ENCODE data around the gene SFMBT2. TPM values are rescaled to one million over a fixed set of nuclear protein-coding genes. Genes with fewer than 3 reads are reported as not detected.

Gene SFMBT2
- total and polyA plus RNA-seq, 7 donors = 0.53 to 8.2 (median 3.0) TPM

DNA sequence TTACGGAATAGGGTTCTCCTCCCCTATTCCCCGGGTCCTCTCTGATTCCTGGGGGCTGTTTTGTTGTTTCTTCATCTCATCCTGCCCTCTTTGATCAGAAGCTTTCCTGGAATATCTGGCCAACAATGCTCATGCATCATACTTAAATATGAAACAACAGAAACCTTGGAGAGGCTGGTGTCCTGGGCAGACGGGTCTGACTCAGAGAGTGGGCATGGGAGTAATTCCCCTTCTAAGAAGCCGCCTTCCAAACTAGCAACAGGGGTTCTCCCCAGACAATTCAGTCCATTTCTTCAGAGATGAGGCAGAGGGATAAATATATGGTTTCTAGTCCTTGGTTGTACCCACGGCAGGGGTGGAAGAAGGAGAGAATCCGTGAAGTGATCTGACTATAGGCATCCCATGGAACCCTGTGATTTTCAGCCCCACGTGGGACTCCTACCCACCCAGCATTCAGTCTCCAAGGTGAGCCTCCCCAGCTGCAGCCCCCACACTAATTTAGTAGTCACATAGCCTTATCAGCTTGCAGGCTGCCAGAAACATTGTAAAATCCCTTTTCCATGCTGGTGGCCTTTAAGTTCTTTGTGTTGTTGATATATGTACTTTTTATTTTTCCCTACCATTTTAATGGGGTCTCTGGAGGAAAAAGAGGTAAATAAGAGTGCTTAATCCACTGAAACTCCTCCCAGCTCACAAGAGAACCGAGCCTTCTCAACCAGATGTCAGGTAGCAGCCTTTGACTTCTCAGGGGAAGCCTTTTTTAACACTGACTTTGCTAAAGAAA lies 119.2 kb downstream of the SFMBT2 start:
- Histone ChIP-seq H3K36me3 (ENCODE audit: insufficient read depth in 1 of 2, low read depth in 1 of 2) (no peaks in the 10 kb centered on the region), H3K27ac (no peak overlapping the region), H3K9me3 (no peaks in the 10 kb centered on the region), H3K27me3 (ENCODE audit: insufficient read depth in 3 of 3, low read length in 2 of 3) (no peaks in the 10 kb centered on the region), H3K4me1 (no peaks in the 10 kb centered on the region), H3K4me3 (no peak overlapping the region)
- WGBS, 3 donors = 76 to 80% (median 79%) methylated on average over 8 of the region's 8 CpGs
- TF ChIP-seq, protein P1, sequence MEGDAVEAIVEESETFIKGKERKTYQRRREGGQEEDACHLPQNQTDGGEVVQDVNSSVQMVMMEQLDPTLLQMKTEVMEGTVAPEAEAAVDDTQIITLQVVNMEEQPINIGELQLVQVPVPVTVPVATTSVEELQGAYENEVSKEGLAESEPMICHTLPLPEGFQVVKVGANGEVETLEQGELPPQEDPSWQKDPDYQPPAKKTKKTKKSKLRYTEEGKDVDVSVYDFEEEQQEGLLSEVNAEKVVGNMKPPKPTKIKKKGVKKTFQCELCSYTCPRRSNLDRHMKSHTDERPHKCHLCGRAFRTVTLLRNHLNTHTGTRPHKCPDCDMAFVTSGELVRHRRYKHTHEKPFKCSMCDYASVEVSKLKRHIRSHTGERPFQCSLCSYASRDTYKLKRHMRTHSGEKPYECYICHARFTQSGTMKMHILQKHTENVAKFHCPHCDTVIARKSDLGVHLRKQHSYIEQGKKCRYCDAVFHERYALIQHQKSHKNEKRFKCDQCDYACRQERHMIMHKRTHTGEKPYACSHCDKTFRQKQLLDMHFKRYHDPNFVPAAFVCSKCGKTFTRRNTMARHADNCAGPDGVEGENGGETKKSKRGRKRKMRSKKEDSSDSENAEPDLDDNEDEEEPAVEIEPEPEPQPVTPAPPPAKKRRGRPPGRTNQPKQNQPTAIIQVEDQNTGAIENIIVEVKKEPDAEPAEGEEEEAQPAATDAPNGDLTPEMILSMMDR (IDR thresholded peaks at IDR 0.05) = no peak
- DNase-seq = no peak
- intact Hi-C loops (cut with DNase I) = no loop called here
- ATAC-seq = peak in 1 of 4 donors; percentile 28

DNA sequence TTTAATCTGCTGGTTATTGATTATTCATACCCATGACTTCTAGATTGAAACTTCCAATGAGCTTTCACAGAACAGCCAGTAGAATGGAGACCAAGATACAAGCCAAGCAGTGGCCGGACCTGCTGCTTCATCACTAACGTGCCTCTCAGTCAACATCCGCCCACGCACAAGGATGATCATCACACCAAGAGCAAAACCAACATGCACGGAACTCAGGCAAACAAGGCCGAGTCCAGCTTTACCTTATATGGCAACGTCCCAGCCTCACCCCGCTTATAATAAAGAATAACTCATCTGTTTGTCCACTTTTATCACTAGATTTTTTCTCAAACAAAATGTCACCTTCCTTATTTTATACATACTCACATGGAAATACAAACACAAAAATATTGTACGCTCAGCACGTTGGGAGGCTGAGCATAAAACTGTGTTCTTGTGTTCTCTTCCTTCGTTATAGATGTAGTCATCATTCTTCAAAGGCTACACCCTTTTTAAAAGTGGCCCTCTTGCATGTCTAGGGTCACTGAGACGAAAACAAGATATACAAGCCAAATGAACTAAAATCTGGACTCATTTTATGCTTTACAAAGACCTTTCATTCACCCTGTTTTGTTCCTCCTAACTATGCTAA lies 122.7 kb downstream of the SFMBT2 start:
- intact Hi-C loops (cut with DNase I) = no loop called here
- Histone ChIP-seq H3K36me3 (ENCODE audit: insufficient read depth in 1 of 2, low read depth in 1 of 2) (no peaks in the 10 kb centered on the region), H3K27ac (no peak overlapping the region), H3K4me1 (no peaks in the 10 kb centered on the region), H3K27me3 (ENCODE audit: insufficient read depth in 3 of 3, low read length in 2 of 3) (no peaks in the 10 kb centered on the region), H3K9me3 (no peaks in the 10 kb centered on the region), H3K4me3 (no peak overlapping the region)
- TF ChIP-seq, protein P1 (IDR thresholded peaks at IDR 0.05) = no peak
- 92% methylated on average over 12 of the region's 12 CpGs for WGBS, 3 donors
- DNase-seq = no peak
- no peak for ATAC-seq

DNA sequence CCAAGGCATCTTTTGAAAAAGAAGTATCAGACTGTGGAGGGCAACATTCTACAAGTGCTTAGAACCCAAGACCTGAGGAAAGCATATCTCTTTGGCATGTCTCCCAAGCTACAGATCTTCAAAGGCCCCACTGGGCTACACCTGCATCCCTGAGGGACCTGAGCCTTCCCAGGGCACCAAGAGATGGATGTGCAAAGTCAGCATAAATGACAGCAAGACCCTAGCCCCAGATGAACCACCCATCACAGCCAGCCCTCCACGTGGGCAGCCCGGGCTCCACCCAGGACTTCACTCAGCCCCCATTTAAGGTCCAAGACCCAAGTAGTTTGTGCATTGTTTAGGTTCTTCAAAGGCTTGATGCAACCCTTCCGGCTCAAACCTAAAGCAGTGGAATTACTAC lies 123.5 kb downstream of the SFMBT2 start:
- ATAC-seq (no peak), DNase-seq (no peak)
- no peak overlapping the region for H3K27ac ChIP-seq
- H3K27me3 ChIP-seq (ENCODE audit: insufficient read depth in 3 of 3, low read length in 2 of 3) = no peaks in the 10 kb centered on the region
- TF ChIP-seq, protein P1 (IDR thresholded peaks at IDR 0.05) = no peak
- intact Hi-C loops (cut with DNase I) = no loop called here
- 90 to 96% (median 94%) methylated on average over 3 of the region's 3 CpGs for WGBS, 3 donors
- H3K4me3 ChIP-seq = no peak overlapping the region
- H3K9me3 ChIP-seq = no peaks in the 10 kb centered on the region
- H3K36me3 ChIP-seq (ENCODE audit: insufficient read depth in 1 of 2, low read depth in 1 of 2) = no peaks in the 10 kb centered on the region
- no peaks in the 10 kb centered on the region for H3K4me1 ChIP-seq

DNA sequence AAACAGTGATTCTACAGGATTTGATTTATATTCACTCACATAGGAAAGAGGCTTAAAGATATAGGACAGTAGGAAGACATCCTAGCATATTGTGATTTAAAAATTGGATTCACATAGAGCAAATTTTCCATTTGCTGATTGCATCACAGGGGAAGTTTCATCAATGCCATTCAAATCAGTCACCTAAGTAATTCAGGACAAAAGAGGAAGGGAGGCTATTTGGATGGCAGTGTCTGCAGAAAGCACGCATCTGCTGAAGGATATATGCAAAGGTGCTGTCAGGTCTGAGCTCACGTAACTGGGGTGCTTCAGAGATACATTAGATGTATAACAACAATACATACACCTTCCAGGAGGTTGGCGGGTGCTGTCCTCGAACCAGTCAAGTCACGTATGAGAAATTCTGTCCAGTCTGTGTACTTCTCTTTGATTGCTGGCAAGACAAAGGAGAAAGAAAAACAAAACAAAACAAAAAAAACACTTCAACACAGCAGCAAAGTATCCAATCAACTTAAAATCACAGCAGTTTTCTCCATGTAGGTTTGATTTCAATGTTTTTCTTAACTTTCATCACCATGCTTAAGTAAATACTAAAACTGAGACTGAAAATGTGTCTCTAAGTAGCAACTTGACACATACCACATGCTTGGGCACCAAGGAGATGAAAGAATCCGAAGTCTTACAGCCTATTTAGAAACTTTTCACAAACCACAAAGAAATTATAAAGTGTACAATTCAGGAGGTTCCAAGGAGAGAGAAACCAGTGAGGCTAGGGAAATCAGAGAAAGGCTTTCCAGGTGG lies 125.1 kb downstream of the SFMBT2 start:
- no peak overlapping the region for H3K27ac ChIP-seq
- no peaks in the 10 kb centered on the region for H3K4me1 ChIP-seq
- intact Hi-C loops (cut with DNase I) = no loop called here
- no peak for ATAC-seq
- TF ChIP-seq, protein P1 (IDR thresholded peaks at IDR 0.05) = no peak
- H3K36me3 ChIP-seq (ENCODE audit: insufficient read depth in 1 of 2, low read depth in 1 of 2) = no peaks in the 10 kb centered on the region
- no peaks in the 10 kb centered on the region for H3K27me3 ChIP-seq (ENCODE audit: insufficient read depth in 3 of 3, low read length in 2 of 3)
- H3K9me3 ChIP-seq = no peaks in the 10 kb centered on the region
- WGBS, 3 donors = 87 to 93% (median 90%) methylated on average over 6 of the region's 6 CpGs
- no peak overlapping the region for H3K4me3 ChIP-seq
- DNase-seq = no peak
